Spleen (tissue), 11 donors: ENCODE results near the gene TTC24. TPM values are rescaled to one million over a fixed set of nuclear protein-coding genes. Genes with fewer than 3 reads are reported as not detected.

ENCODE experiments used
- DNase-seq: peaks from one replicate; pipeline ENCODE4 v3.0.0-alpha.2; 2020
- H3K27ac ChIP-seq, 8 donors: fragments of 200-600 bp; sonication (generic) in 7 of 8; 1 replicate in 4 of 8; 2 replicates in 4 of 8; pipeline versions ENCODE4 v1.5.0 to v1.8.0; 2016 to 2021; ENCODE audit warnings: inconsistent platforms in 4 of 8, mild to moderate bottlenecking in 4 of 8, moderate library complexity in 1 of 8
- H3K27me3 ChIP-seq, 7 donors: fragments of 200-600 bp; sonication (generic) in 6 of 7; replicated peaks in 1 of 7; 1 replicate in 4 of 7; 2 replicates in 3 of 7; pipeline versions ENCODE4 v1.5.0 to v1.8.0; 2016 to 2021; ENCODE audit warnings: inconsistent platforms in 3 of 7, mild to moderate bottlenecking in 1 of 7
- H3K36me3 ChIP-seq, 6 donors: fragments of 200-600 bp; sonication (generic) in 5 of 6; 1 replicate in 4 of 6; 2 replicates in 2 of 6; pipeline versions ENCODE4 v1.5.0 to v1.8.0; 2016 to 2021; ENCODE audit warnings: inconsistent platforms in 2 of 6
- H3K4me1 ChIP-seq, 6 donors: fragments of 200-600 bp; sonication (generic) in 5 of 6; 1 replicate in 3 of 6; 2 replicates in 3 of 6; pipeline versions ENCODE4 v1.5.0 to v1.8.0; 2016 to 2021; ENCODE audit warnings: inconsistent platforms in 3 of 6
- H3K4me3 ChIP-seq, 8 donors: fragments of 200-600 bp; sonication (generic) in 7 of 8; 1 replicate in 4 of 8; 2 replicates in 4 of 8; pipeline versions ENCODE4 v1.5.0 to v1.8.0; 2016 to 2021; ENCODE audit warnings: inconsistent platforms in 4 of 8, mild to moderate bottlenecking in 4 of 8, moderate library complexity in 2 of 8
- H3K9me3 ChIP-seq, 8 donors: fragments of 200-600 bp; sonication (generic) in 7 of 8; 1 replicate in 4 of 8; 2 replicates in 4 of 8; pipeline versions ENCODE4 v1.5.0 to v1.8.0; 2016 to 2021; ENCODE audit warnings: inconsistent platforms in 4 of 8
- CTCF ChIP-seq, 11 experiments: fragments of 200-600 bp in 7 of 11; fragments of 450-650 bp in 4 of 11; sonication (generic) in 4 of 11; IDR thresholded peaks in 8 of 11; conservative IDR thresholded peaks in 3 of 11; 1 replicate in 7 of 11; 2 replicates in 4 of 11; pipeline versions ENCODE4 v1.4.0 to v1.8.0; 2016 to 2021; ENCODE audit warnings: antibody characterized with exemption in 11 of 11, inconsistent platforms in 4 of 11, mild to moderate bottlenecking in 1 of 11
- POLR2A ChIP-seq, 3 donors: fragments of 450-650 bp; IDR thresholded peaks; one replicate each; pipeline ENCODE4 v1.5.1; 2017; ENCODE audit warnings: antibody characterized with exemption in 3 of 3, mild to moderate bottlenecking in 1 of 3
- WGBS, 5 donors: extraction: QIAGEN DNeasy Blood & Tissue Kit in 3 of 5; methylation state at CpG; one replicate each; pipeline versions ENCODE4 v1.1.5 to v1.1.7; 2013 to 2018; 5-methylcytosine and 5-hydroxymethylcytosine counted together
- intact Hi-C: fragments of 100-400 bp; cut with DNase I; formaldehyde crosslinking; loops from one replicate; pipeline ENCODE4 v1.15.0; 2023; ENCODE audit warnings: low total_unique reads
- polyA plus RNA-seq, 3 donors: library from polyadenylated mRNA; stranded (reverse); fragments of 200-250 nt; gene quantifications; one replicate each; pipeline ENCODE4 v1.2.1, GENCODE V29; 2013
- total RNA-seq, 7 donors: library from RNA; depleted of rRNA in 3 of 7; stranded (reverse); fragments of >200 nt in 3 of 7; fragmentation: NEBNext Ultra II Directional in 4 of 7; extraction: Animal tissue kit (Norgen Biotek cat#: 25700) in 4 of 7; gene quantifications; one replicate each; pipeline versions ENCODE4 v1.1.0 to v1.2.1, GENCODE V29; 2016 to 2021
- donor health status: healthy with polysubstance abuse.
- donor health status: DM: no; HTN: no; CAD: no; lungs with moderate emphysema.
- donor health status: DM: no; HTN: no; CAD: no.
- donor health status: Bipolar disorder and iron deficiency.
- donor health status: healthy.
- donor health status: DM: no; HTN: no; CAD: no.
- donor health status: DM: yes; HTN: yes; CAD: no.

TTC24 gene
- total and polyA plus RNA-seq, 10 donors, result 2.3 to 6.4 (median 4.0) TPM

- H3K4me1 ChIP-seq, result peaks cover 24 to 33% (median 28%) of the 10 kb centered on the region in 6 donors
Observed at GRCh38 chr1:156624814-156625435, 45.4 kb downstream of the TTC24 start.

DNA sequence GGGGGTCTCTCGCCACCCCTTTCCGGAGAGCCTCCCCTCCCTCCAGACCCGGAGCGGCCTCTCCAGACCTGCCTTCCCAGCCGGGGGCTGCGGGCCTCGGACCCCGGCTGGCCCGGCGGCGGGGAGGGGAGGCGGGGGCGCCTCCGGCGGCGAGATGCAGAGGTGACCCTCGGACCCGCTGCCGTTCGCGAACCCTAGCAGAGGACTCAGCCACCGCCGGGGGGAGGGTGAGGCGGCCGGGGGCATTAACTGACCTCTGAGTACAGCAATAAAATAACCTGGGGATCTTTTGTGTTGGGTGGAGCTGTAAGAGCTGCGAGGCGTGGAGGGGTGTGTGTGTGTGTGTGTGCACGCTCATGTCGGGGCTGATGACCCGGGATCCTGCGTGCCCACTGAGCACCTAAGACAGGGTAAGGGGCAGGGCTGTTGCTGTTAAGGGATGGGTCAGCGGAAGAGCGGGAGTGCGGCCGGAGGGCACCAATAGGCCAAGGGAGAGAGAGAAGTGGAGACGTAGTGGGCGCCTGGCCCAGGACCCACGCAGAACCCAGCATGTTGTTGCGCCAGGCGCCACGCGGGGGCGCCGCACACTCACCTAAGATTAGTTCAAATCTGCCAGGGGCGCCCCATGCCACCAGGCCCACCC lies 46.0 kb downstream of the TTC24 start:
- intact Hi-C loops, result no loop called here
- WGBS, 5 donors, result 1 to 3% (median 2%) methylated on average over 22 to 45 of the region's 45 CpGs
- Histone ChIP-seq H3K4me1 (peaks cover 24 to 33% (median 28%) of the 10 kb centered on the region in 6 donors), H3K36me3 (no peaks in the 10 kb centered on the region), H3K4me3 (peak overlapping the region in 7 of 8 donors; percentile 29 to 71 (median 39)), H3K27ac (no peak overlapping the region), H3K27me3 (peaks cover 5 to 94% (median 44%) of the 10 kb centered on the region in 7 donors), H3K9me3 (no peaks in the 10 kb centered on the region)
- peak; percentile 84 for DNase-seq
- TF ChIP-seq CTCF (IDR thresholded peaks at IDR 0.05 in 8 of 11, conservative IDR thresholded peaks at IDR 0.05 in 3 of 11), result peak; percentile 43 to 86 (median 79)
- no peak for TF ChIP-seq POLR2A (IDR thresholded peaks at IDR 0.05)

More at GRCh38 chr1:156624814-156625435, 45.4 kb downstream of the TTC24 start:
- Histone ChIP-seq H3K27me3 (peaks cover 5 to 94% (median 44%) of the 10 kb centered on the region in 7 donors), H3K4me3 (peak overlapping the region; percentile 29 to 71 (median 38)), H3K27ac (peak overlapping the region in 1 of 8 donors; percentile 46), H3K9me3 (no peaks in the 10 kb centered on the region), H3K36me3 (no peaks in the 10 kb centered on the region)
- 2 to 4% (median 3%) methylated on average over 43 to 54 of the region's 55 CpGs; no CpG with 5 or more reads in 1 of the 5 donors for WGBS, 5 donors
- intact Hi-C loops, result no loop called here
- DNase-seq, result no peak
- TF ChIP-seq CTCF (IDR thresholded peaks at IDR 0.05 in 8 of 11, conservative IDR thresholded peaks at IDR 0.05 in 3 of 11), result no peak
- no peak for TF ChIP-seq POLR2A (IDR thresholded peaks at IDR 0.05)

DNA sequence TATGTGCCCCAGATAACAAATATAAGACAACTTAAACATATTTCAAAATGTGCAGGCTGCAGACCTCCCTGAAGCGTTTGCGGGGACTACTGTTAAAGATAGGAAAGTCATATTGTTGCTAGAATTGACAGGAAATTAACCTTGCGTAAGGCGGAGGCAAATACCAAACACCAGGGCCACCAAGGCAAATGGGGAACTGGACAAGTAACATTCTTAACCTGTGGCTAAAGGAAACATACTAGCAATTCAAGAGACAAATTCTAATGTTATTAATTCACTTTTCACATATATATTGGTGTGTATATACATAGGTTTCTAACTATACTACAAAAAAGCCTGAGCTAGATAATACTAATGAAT lies 46.5 kb downstream of the TTC24 start:
- Histone ChIP-seq H3K27me3 (peaks cover 5 to 94% (median 44%) of the 10 kb centered on the region in 7 donors), H3K4me3 (peak overlapping the region in 3 of 8 donors; percentile 39 to 71 (median 46)), H3K27ac (no peak overlapping the region), H3K9me3 (no peaks in the 10 kb centered on the region), H3K36me3 (no peaks in the 10 kb centered on the region), H3K4me1 (peaks cover 24 to 33% (median 28%) of the 10 kb centered on the region in 6 donors)
- TF ChIP-seq CTCF (IDR thresholded peaks at IDR 0.05 in 8 of 11, conservative IDR thresholded peaks at IDR 0.05 in 3 of 11) (peak in 1 of 11 experiments; percentile 25), POLR2A (IDR thresholded peaks at IDR 0.05) (no peak)
- WGBS, 5 donors, result 33 to 44% (median 41%) methylated on average over 4 of the region's 4 CpGs
- DNase-seq, result no peak
- intact Hi-C loops, result no loop called here

DNA sequence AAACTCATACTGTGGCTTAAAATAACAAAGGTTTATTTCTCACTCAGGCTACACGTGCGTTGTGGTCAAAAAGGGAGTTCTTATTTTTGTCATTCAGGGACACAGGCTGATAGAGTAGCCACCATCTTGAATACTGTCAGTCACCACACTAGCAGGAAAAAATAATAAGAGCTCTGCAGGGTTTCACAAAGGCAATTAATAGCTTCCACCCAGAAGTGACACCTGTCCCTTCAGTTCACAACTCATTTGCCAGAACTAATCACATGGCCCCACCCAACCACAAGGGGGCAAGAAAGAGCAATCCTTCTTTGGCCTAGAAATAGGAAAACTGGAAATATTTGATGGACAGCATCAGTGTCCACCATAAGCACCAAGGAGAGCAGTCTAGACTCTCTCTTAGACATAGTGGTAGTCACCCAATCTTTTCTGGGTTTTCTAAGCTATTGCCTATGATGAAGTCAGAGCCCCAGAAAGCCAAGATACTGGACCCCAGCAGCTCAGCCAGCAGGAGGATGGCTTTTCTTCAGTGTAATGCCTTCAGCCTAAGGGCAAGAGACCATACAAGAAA lies 47.9 kb downstream of the TTC24 start:
- peaks cover 5 to 96% (median 51%) of the 10 kb centered on the region in 7 donors for H3K27me3 ChIP-seq
- no peaks in the 10 kb centered on the region for H3K9me3 ChIP-seq
- DNase-seq, result no peak
- 69 to 77% (median 73%) methylated on average over 2 of the region's 2 CpGs for WGBS, 5 donors
- no peak for TF ChIP-seq POLR2A (IDR thresholded peaks at IDR 0.05)
- peak; percentile 34 to 76 (median 54) for TF ChIP-seq CTCF (IDR thresholded peaks at IDR 0.05 in 8 of 11, conservative IDR thresholded peaks at IDR 0.05 in 3 of 11)
- intact Hi-C loops, result no loop called here
- no peak overlapping the region for H3K4me3 ChIP-seq
- no peak overlapping the region for H3K27ac ChIP-seq
- no peaks in the 10 kb centered on the region for H3K36me3 ChIP-seq
- H3K4me1 ChIP-seq, result peaks cover 24 to 33% (median 28%) of the 10 kb centered on the region in 6 donors
